ENCODE results near the gene CKAP4.

Gene CKAP4

DNA sequence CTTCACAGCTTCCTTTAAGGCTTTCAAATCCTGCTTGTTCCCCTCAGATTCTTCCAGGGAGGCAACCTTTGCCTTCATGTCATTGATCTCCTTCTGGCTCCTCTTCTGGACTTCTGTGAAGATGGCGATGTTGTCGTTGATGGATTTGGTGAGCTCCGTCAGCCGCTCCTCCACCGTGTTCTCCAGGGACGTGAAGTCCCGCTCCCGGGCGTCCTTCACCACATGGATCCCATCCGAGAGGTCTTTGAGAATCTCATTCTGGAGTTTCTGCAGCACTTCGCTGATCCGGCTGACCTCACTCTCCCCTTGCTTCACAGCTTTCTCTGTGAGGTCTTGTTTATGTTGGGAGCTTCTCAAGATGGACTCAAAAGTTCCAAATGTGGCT, 7.9 kb downstream of the CKAP4 start:
- no peak for DNase-seq

DNA sequence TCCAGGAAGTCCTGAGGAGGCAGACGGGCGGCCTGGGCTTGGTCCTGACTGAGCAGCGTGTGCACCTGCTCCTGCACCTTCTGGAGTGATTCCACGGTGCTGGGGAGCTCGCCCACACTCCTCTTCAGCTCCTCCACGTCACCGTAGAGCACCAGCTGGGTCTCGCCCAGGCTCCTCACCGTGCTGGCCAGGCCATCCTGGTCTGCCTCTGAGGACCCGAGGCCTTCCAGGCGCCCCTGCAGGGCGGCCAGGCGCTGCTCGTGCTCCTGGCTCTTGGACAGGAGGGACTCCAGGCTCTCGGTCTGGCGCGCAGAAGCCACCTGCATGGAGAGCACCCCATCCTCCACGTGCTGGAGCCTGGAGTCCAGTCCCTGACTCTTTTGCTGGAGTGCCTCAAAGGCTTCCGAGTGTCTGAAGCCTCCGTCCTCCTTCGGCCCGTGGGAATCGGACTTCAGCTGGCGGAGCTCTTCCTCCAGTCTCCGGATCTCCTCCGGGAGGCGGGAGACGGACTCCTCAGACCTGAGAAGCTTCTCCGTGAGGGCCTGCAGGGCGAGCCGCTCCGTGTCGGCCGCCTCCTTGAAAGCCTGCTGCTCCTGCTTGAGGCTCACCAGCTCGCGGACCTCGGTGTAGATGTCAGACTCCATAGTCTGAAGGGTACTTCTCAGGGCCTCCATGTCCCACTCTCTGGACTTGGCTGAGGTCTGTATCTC, 8.4 kb downstream of the CKAP4 start:
- no peak for DNase-seq

DNA sequence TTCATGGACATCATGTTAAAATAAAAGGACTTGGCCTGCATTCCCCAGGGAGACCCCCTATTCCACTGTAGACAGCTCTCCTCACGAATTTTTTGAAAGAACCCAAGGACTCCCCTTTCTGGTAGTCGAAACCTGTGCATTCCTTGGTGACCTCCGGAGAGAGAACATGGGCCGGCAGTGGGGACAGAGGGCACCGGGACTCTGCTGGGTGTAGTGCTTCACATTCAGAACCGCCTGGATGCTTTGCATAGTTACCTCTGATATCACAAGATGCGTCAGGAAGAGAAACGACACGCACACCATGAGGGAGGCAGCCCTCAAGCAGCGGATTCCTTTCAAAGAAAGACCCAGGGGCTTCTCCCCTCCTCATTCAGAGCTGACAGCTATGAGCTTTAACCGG, 9.7 kb downstream of the CKAP4 start:
- no peak for DNase-seq

DNA sequence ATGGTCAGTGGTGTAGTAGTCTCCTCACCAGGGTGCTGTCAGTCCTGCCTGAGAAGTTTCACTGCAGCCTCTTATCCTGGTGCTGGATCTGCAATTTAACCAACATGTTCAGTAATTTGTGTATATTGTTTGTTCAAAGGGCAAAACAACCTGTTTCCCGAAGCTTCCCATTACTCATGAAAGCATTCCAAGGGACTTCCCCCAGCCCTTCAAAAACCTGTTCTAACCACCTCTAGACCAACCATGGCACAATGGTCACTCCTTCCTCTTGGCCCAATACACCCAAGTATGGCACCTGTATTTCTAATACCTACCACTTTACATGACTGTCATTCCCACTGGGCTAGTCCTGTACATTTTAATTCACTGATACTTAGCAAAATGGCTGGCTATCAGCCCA, 12.1 kb downstream of the CKAP4 start:
- no peak for DNase-seq

DNA sequence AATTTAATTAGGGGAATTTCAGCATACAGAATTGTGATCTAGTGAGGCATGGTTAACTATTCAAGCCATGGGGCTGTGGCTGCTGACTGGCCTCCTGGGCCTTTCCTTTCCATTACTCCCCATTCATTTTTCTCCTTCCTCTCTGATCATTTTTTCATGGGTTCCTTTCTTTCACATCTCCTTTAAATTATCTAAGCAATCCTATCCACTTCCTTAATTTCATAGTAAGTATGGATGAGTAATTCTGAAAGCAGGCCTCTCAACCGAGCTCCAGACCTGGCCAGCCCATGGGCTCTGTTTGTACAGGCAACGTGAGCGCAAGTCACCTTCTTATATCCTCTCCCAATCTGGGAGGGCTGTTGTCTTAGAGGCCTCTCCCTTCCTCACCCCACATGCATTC, 13.4 kb downstream of the CKAP4 start:
- no peak for DNase-seq

DNA sequence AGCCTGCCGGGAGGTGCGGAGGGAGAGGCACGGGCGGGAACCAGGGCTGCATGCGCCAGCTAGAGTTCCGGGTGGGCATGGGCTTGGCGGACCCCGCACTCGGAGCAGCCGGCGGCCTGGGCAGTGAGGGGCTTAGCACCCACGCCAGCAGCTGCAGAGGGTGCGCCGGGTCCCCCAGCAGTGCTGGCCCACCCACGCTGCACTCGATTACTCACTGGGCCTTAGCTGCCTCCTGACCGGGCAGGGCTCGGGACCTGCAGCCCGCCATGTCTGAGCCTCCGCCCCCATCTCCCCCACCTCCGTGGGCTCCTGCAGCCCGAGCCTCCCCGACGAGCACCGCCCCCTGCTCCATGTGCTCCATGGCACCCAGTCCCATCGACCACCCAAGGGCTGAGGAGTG, 14.8 kb downstream of the CKAP4 start:
- no peak for DNase-seq

DNA sequence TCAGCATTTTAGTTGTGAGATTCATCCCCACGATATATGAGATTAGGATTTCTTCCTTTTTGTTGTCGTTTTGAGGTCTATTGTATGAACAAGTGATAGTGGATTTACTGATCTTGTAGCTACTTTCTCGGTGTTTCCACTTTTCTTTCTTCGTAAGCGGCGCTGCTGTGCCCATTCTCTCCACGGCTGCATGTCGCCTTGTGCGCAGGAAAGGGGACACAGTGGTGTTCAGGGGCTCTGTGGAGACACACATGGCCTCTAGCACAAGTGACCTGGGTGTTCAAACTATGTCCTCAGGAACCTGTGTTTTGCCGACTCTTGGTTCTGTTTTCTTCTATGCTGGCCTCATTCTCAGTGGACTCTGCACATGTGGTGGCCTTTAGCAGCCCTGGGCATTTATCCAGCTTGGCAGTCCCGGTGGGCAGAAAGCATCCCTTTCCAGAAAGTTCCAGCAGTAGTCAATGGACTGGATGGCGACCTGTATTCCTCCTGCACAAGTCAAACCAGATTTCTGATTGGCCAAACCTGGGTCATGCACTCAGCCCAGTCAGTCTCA, 18.7 kb downstream of the CKAP4 start:
- DNase-seq, result no peak

DNA sequence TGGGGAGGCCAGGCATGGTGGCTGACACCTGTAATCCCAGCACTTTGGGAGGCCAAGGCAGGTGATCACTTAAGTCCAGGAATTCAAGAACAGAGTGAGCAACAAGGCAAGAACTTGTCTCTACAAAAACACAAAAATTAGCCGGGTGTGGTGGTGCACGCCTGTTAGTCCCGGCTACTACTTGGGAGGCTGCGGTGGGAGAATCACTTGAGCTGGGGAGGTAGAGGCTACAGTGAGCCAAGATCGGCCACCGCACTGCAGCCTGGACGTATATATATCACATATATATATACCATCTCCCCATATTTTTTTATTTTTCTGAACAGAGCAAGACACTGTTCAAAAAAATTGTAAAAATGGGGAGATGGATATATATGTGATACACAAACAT, 19.5 kb downstream of the CKAP4 start:
- DNase-seq, result no peak

DNA sequence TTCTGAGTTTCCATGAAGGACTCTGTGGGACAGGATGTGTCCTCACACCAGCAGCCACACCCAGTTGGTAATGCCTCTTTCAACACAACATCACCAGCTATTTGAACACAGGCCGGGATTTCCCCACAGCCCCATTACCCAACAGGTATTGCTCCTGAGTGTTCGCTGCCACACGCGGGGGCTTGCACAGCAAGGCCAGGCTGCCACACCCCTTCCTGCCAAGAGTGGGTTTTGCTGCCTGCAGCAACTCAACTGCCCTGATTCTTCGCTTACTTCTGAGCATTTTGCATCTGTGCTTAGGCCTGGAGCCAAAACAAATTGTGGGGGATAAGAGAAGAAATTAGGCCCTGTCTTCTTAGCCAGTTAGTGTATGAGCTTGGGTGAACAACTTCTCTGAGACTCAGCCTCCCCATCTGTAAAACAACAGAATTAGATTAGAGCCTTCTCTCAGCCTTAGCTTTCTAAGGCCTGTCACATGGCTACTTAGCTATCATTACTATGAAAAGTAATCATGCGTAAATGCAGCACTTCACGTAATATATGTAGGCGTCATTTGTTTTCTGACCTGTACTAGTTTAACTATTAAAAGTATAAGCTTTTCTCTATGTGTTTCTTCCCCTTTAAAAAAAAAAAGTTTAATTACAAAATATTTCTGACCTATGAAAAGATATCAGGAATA, 20.0 kb downstream of the CKAP4 start:
- peak; percentile 51 for DNase-seq

DNA sequence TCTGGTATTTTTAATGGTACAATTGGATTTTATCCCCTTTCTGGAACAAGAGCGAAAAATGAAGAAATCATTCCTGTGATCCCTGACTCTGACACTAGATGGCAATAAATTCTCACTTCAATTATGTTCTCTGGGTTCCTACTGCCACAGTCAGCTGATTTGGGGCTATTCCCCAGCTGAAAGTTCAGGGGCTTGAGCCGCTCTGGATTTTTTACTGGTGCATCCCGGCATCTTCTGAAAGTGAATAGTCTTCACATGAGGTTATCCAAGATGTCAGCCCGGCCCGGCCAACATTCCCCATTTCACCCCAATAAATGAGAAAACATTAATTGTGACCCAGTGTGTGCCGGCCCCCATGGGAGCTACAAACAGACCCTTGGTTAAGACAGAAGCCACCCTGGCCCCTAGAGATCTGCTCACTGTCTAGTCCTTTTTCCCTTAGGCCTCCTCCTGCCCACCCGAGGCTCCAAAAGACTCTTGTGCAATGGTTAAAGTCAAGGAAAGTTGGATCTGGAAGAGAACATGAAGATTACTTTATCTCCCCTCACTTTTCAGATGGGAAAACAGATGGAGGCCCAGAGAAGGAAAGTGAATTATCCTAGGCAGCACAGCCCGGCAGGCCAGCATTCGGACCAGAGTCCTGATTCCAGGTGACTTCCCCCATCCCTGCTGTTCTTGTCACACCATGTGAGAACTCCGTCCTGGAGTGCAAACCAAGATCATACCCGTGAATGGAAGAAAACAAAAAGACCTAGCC, 20.8 kb downstream of the CKAP4 start:
- peak; percentile 14 for DNase-seq

DNA sequence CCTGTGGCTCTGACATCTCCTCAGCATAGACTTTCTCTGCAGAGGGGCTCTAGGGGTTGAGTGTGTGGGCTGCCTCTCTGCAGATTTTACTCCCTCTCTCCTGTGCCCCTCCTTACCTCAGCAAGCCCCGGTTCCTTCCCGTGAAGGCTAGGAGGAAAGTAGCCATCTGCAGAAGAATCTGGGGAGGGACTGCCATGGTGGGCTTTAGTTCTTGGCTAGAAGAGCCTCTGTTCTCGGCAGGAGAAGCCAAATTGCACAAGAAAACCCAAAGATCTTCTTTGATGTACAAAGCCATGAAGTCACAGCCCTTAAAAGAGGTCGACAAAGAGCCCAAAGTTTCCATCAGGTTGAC, 23.5 kb downstream of the CKAP4 start:
- DNase-seq, result no peak

DNA sequence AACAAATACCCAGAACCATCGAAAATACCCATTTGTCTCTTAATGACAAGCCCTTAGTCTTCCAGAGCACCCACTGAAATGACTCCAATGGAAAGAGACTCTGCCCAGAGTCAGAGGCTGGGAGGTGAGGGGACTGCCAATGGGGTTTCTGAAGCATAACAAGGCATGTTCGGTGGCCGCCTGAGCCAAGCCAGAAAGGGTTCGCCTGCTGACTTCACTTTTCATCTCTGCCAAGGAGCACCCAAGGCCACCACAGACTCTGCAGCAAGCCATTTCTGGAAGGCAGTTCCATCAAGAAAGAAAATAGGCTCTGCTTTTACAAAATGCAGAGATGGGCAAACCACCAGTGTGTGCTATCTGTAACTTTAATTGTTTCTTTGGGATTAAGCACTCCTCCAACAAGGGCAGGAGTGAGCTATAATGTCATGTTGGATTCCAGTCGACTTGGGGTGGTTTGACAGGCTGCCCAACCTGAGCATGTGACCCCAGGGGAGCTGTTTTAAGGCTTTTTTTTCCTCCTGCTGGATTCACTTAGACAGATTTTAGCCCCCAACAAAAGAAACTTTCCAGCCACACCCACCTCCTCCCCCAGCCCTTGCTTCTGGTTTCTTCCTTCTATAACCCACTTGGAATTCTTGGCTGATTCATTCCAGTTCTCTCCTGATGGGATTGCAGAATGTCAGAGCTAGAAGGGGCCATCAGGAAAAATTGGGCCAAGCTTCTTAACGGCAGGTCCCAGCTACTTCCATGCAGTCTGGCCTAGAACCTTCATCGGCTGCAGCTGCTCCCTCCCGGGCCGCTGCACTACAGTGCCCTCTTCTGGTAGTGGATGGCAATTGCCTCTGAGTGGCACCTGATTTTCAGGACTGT, 24.1 kb downstream of the CKAP4 start:
- peak; percentile 74 for DNase-seq

DNA sequence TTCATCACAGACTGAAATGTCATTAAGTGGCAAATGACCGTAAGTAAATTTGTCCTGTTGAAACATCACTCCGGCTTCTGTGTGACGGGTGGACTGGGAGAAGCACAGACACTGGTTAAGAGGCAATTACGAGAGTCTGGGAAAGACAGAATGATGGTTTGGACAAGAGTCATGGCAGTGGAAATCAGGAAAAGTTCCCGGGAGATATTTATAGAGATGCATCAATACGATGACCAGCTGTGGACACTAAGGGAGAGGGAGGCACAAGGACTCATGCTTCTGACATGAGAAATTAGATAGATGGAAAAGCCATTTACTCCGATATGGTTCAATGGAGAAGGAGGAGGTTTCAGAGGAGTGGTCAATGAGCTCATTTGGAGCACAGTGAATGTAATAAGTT, 27.3 kb downstream of the CKAP4 start:
- DNase-seq, result no peak

DNA sequence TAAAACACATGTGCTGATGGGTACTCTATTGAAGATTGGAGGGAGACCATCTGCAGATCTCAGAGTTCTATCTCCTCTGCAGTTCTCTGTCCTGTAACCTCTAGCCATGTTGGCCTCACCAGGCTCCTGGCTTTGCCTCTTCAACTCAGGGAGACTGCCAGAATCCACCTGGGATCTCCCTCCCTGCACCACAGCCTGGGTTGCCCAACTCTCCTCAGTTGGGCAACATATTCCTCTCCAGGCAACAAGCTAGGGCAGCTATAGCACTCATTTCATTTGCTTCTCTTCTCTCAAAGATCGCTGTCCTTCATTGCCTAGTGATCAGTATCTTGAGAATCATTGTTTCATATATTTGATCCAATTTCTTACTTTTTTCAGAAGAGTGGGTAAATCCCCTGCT, 28.8 kb downstream of the CKAP4 start:
- no peak for DNase-seq

DNA sequence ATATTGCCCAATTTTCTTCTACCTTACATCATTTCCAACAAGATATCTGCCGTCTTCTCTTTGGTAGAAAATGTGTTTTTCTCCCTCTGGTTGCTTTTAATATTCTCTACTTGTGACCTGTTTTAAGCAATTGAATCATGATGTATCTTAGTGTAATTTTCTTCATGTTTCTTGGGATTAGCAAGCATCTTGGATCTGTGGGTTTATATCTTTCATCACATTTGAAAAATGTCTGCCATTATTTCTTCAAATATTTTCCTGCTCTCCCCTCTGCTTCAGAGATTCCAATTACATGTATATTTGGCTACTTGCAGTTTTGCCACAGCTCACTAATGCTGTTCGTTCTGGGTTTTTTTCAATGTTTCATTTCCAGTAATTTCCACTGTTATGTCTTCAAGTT, 30.1 kb downstream of the CKAP4 start:
- no peak for DNase-seq

DNA sequence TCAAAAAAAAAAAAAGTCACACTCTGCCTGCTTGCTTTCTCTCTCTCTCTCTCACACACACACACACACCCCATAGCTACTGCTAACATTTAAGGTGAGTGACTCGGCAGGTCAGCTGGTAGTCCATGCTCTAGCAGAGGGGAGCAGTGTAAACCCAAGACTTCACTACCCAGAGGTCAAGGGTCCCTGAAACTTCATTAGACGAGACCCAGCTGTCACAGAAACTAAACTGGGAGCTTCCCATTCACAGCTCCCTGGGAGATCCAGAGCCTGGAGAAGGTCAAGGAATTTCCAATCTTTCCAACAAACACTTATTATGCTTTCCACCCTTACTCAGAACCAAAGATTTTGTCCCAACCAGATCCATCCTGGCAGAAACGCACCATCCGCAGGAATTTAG, 33.2 kb downstream of the CKAP4 start:
- DNase-seq, result no peak

DNA sequence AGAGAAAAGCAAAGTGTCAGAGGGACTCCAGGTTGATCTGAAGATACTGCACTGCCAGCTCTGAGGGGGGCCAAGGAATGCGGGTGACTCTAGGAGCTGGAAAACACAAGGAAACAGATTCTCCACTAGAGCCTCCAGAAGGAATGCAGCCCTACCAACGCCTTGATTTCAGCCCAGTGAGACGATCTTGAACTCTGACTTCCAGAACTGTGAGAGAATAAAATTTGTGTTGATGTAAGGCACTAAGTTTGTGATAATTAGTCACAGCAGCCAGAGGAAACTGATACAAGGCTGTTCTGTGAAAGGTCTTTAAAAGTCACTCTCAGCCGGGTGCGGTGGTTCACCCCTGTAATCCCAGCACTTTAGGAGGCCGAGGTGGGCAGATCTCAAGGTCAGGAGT, 34.2 kb downstream of the CKAP4 start:
- no peak for DNase-seq

DNA sequence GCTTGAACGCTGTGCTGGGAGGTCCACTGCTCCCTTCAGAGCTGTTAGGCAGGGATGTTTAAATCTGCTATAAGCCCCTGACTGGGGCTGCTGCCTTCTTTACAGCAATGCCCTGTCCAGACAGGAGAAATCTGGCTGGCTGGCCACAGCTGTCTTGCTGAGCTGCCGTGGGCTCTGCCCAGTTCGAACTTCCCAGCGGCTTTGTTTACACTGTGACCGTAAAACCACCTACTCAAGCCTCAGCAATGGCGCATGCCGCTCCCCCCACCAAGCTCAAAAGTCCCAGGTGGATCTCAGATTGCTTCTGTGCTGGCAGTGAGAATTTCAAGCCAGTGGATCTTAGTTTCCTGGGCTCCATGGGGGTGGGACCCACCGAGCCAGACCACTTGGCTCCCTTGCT, 35.8 kb downstream of the CKAP4 start:
- no peak for DNase-seq

DNA sequence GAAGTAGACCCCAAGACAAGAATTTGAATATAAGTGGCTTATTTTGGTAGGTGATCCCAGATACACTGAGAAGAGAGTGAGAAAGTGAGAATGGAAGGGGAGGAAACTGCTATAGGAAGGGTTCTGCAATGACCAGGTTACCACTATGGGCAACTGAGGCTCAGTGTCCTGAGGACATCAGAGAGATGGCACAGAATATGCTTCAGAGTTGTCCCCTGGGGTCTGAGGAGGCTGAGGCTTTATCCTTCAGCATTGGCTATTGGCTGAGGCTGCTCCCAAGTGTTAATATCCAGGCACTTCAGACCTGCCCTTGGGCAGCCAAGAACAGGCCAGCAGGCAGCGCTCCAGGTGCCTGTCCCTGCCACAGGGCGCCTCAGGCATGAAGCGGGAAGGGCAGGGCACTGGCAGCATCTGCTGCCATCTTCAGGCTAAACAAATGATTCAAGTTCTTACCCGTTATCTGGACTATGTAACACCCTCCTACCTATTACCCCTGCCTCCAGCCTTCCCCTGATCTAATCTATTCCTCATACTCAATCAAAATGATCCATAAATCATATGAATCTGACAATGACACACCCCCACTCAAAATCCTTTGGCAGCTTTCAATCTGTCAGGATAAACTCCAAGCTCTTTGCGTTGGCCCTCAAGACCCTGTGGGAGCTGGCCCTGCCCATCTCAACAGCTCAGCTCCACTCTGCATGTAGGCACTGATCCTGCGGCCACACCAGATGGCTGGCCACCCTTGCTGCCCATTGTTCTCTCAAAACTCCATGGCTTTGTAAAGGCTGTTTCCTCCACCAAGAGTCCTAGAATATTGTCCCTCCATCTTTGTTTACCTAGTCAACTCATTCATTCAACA, 42.4 kb downstream of the CKAP4 start:
- no peak for DNase-seq

DNA sequence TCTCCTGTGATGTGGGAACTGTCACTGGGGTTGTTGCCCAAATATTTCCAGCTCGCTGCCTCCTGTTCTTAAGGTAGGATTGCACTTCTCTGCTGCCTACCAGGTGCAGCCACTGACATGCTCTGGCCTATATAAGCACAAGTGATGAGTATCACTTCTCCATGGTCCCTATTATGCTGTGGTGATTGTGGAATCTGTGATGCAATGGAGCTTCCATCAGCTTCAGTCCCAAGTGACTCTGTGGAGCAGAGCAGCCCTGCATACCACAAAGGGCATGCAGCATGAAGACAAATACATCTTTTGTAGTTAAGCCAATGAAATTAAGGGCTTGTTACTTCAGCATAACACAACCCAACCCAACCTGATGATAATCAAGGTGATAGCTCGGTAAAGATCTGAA, 43.5 kb downstream of the CKAP4 start:
- DNase-seq, result no peak

DNA sequence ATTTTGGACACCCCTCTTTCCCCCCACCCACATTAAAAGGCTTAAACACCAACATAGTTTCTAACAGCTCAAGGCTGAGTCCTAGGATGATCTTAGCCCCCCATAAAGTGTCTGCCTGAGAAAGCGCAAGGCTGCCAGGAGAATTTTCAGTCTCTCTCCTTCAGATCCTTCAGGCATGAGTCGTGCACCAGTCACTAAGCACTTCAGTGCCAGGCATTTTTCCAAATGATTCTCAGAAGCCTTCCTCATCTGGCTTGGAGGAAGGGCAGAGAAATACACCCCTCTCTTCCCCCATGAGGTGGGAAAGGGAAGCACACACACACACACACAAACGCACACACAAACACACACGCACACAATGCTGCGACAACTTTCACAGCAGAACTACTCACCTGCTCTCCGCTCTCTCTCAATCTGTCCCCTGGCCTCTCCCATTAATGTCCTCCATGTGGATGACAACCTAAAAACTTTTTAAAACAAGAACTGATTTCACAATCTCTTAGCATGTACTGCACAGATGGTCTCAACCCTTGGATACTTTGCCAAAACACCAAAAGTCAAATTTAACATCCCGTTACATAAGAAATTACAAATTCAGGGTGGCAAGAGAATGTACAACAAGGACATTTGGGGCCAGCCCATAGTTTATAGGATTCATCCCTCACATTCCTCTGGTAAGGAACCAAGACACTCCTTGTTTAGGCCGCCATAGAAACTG, 49.8 kb downstream of the CKAP4 start:
- DNase-seq, result no peak
